ENCODE measurements around the gene SLC6A3.

DNA sequence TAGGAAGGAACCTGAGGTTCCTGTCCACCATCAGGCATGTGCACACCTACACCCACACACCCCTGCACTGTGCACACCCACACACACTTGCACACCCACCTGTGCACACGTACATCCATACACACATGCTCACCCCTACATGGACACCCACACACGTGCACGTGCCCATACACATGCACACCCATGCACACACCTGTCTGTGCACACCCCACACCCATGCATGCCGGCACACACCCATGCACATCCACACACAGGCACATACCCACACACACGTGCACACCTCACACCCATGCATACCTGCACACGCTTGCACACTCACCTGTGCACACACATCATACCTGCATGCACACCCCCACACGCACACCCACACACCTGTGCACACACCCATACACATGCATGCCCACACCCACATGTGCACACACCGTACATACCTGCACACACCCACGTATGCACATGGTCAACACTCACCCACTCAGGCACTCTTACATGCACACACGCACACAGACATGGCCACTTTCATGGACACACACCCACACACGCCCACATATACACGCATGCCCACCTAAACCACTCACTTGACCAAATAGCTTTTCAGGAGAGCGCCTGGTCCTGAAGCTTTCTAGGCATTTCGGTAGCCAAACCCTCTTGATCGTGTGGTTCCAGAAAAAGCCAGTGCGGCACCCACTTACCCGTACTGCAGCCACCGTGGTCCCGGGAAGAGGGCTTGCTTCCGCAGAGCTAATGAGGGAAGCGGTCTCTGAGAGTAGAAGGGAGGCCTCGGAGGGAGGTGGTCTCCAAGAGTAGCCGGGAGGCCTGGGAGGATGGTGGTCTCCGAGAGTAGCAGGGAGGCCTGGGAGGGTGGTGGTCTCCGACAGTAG lies 63.6 kb downstream of the SLC6A3 start:
- TF ChIP-seq, protein P1, sequence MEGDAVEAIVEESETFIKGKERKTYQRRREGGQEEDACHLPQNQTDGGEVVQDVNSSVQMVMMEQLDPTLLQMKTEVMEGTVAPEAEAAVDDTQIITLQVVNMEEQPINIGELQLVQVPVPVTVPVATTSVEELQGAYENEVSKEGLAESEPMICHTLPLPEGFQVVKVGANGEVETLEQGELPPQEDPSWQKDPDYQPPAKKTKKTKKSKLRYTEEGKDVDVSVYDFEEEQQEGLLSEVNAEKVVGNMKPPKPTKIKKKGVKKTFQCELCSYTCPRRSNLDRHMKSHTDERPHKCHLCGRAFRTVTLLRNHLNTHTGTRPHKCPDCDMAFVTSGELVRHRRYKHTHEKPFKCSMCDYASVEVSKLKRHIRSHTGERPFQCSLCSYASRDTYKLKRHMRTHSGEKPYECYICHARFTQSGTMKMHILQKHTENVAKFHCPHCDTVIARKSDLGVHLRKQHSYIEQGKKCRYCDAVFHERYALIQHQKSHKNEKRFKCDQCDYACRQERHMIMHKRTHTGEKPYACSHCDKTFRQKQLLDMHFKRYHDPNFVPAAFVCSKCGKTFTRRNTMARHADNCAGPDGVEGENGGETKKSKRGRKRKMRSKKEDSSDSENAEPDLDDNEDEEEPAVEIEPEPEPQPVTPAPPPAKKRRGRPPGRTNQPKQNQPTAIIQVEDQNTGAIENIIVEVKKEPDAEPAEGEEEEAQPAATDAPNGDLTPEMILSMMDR (IDR thresholded peaks at IDR 0.05; ENCODE audit: low read depth, low read length): no peak
- no peak for TF ChIP-seq MYC (IDR thresholded peaks at IDR 0.05; ENCODE audit: low read depth, low read length)
